Kidney capillary endothelial cell (primary cell): ENCODE data around the gene MS4A18.

Experiments used
- DNase-seq: peaks from one replicate; pipeline ENCODE4 v3.0.0-alpha.2; 2018; ENCODE audit warnings: low spot score

Gene MS4A18

DNA sequence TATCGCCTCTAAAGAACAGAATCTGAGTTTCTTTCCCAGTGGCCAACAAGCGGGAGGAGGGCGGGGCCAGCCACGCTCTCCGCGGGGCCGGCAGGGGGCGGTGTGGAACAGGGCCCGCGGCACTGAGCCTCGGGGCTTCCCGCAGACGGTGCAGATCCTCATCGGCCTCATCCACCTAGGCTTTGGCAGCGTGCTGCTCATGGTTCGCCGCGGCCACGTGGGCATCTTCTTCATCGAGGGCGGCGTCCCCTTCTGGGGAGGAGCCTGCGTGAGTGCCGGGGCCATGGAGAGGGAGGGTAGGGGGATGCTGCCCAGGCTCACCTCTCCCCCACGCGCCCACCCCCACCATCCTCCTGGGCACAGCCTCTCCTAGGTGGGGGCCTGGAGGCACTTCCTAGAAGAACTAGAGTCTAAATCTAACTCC, 42.9 kb downstream of the MS4A18 start:
- no peak for DNase-seq

GRCh38 chr11:60768202-60768601, 43.7 kb downstream of the MS4A18 start:
- no peak for DNase-seq

- DNase-seq, result no peak
Measured at GRCh38 chr11:60769273-60769672, 44.8 kb downstream of the MS4A18 start.

- no peak for DNase-seq
Measured at GRCh38 chr11:60769811-60770210, 45.3 kb downstream of the MS4A18 start.

DNA sequence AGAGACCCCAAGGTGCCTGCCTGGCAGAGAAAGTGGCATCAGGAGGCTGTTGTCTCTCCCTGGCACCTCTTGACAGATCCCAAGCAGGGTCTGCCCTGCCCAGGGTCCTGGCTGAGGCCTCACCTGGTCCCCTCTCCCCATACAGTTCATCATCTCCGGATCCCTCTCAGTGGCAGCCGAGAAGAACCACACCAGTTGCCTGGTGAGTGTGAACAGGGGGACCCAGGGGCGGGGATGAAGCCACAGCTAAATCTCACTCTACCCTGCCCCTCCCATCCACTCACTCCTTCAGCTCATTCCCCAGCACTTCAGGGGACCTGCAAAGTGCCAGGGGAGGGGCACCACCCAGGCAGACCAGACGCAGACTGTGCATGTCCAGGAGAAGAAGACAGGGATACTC, 46.6 kb downstream of the MS4A18 start:
- DNase-seq, result no peak

GRCh38 chr11:60771879-60772525, 47.5 kb downstream of the MS4A18 start:
- DNase-seq, result no peak

- no peak for DNase-seq
Measured at GRCh38 chr11:60772666-60773065, 48.1 kb downstream of the MS4A18 start.

DNA sequence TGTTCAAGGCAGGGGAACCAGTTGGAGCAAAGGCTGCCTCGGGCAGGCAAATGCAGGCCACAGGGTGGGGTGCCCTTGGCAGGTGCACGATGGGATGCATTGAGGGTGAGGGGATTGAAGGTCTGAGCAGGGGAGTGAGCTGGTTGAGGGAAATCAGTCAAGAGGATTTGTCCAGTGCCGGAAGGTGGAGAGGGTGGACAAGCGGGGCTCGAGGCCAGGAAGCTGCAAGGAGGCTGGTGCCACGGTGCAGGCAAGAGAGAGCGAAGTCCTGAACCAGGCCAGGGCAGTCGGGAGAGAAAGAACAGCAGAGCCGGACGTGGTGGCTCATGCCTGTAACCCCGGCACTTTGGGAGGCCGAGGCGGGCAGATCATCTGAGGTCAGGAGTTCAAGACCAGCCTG, 50.2 kb downstream of the MS4A18 start:
- DNase-seq, result no peak

GRCh38 chr11:60775420-60775961, 51.0 kb downstream of the MS4A18 start:
- peak; percentile 91 for DNase-seq

- no peak for DNase-seq
Measured at GRCh38 chr11:60776167-60776566, 51.6 kb downstream of the MS4A18 start.

- DNase-seq, result no peak
Measured at GRCh38 chr11:60777106-60777505, 52.6 kb downstream of the MS4A18 start.

DNA sequence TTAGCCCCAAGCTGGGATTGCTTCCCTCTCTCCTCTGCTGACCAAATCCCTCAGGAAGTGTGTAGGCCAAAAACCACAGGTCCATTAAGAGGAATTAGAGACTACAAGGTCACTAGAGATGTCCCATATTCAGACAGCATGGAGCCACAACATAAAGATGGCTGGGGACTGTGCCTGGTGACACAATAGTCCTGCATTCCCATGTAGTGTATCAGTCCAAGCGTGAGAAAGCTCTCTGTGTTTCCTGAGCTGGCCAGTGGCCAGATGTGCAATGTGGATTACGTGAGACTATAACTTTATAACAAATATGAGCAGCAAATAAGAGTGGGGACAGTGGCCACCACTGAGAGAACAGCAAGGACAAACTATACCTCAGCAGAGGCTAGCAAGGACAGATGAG, 53.1 kb downstream of the MS4A18 start:
- DNase-seq, result peak; percentile 98

GRCh38 chr11:60780065-60780464, 55.5 kb downstream of the MS4A18 start:
- DNase-seq, result no peak

DNA sequence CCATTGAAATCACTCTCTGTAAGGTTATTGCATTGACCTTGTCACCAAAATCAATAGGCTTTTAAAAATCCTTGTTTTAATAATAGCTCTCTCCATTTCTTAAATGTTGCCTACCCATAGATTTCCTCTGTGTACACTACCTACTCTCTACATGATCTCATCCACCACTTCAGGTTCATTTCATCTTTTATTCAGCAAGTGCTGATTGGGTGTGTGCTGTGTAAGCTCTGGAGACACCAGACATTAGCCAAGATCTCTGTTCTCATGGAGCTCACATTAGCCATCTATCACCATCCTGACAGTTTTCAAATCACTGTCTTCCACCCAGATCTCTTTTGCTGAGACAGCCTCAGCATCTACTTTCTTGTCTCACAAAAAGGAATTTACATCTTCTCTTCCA, 56.3 kb downstream of the MS4A18 start:
- DNase-seq, result no peak

GRCh38 chr11:60781286-60781980, 56.9 kb downstream of the MS4A18 start:
- DNase-seq, result no peak

DNA sequence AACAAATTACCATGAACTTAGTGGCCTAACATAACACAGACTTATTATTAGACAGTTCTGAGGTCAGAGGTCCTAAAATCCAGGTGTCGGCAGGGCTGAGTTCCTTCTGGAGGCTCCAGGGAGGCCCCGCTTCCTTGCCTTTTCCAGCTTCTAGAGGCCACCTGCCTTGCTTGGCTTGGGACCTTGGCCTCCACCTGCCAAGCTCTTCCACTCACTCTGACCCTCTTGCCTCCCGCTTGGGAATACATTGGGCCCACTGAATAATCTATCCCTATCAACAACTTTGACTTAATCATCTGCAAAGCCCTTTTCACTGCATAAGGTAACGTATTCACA, 57.4 kb downstream of the MS4A18 start:
- DNase-seq, result no peak

GRCh38 chr11:60782393-60783140, 58.0 kb downstream of the MS4A18 start:
- no peak for DNase-seq

DNA sequence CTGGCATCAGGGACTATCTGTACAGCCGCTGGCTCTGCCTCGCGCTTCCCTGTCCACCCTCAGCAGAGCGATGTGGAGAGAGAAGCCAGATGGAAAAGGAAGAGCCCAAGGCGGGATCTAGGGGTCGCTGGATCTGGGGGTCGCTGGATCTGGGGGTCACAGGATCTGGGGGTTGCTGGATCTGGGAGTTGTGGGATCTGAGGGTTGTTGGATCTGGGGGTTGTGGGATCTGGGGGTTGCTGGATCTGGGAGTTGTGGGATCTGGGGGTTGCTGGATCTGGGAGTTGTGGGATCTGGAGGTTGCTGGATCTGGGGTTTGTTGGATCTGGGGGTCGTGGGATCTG, 58.6 kb downstream of the MS4A18 start:
- no peak for DNase-seq

GRCh38 chr11:60783911-60784310, 59.4 kb downstream of the MS4A18 start:
- no peak for DNase-seq

DNA sequence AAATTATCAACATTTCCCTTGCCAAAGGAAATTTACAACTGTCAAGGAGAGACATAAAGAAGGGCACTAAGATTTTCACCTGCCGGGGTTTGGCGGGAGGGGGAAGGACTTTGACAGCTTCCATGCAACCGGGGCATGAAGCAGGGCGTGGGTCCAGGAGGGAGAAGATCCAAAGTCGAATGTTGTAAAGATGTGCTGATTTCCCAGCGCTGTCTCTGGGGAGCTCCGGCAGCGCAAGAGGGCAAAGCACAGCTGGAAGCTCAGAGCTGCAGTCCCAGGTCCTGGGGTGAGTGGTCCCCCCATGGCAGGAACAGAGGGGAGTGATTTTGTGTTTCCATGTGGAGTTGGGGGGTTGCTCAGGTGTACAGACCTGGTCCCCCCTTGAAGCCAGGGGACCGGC, 60.6 kb downstream of the MS4A18 start, which contains the start of gene MS4A10:
MS4A10 (plus strand) TSS at position 198 of the 400 bp plus-strand sequence. CDS start 5,003 bp downstream, outside the sequence.
- DNase-seq, result no peak

DNA sequence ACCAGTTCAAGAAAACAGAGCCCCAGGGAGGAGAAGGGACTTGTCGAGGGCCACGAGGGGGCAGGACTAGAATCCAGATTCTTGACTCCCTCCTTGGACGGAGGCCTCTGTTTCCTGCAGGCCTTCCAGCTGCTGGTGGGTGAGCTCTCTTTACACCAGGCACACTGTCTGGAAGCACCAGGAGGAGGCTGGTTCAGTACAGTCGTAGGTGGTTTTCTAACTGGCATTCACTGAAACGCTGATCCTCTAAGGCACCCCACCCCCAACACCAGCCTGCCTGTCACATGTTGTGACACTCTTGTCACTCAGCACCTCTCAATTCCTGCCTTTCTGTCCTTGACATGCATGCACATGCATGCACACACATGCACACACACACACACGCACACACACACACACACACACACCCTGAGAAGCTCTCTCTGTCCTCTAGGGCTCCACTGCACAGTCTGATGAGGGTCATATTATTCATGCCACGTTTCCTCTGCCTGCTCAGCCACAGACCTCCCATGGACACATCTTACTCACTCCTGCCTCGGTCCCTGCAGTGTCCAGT, 61.4 kb downstream of the MS4A18 start:
- DNase-seq, result no peak

DNA sequence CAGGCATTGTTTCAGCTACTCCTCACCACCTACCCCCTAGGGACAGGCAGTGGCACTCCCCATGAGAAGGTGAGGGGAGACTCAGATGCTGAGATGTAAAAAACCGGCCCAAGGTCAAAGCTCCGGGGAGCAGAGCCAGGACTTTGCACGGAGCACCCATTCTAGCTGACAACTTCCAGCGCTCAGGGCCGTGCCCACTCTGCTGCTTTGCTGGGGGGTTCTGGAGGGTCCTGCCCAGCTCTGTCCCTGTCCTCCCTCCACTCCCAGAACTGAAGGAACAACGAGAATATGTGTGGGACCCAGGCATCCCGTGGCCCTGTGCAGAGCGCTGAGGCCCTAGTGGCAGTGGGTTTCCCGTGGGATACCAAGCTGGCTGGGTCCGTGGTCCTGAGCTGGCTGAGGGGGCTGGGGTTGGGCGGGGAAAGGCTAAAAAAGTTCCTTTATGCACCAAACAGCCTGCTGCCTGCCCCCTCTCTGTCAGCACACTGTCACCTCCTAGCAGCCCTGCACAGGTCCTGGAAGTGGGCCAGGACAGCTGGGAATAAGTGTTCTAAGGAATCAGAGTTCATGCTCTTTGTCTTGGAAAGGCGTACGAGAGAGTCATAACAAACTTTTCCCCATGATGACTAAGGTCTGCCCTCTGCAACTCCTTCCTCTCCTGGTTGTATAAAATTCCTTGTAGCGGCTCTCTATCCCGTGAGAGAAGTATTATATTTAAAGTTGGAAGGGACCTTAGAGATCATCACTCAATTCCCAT, 62.5 kb downstream of the MS4A18 start:
- peak; percentile 94 for DNase-seq
